Progenitor cell of endocrine pancreas (in vitro differentiated cells): ENCODE results near the gene TAF3. TPM values are rescaled to one million over a fixed set of nuclear protein-coding genes. Genes with fewer than 3 reads are reported as not detected.

ENCODE experiments used
- DNase-seq: peaks from one replicate; pipeline ENCODE4 v3.0.0; 2021; ENCODE audit warnings: low spot score; ENCODE audit not compliant: unreplicated experiment
- H3K27ac Mint-ChIP-seq: 2 replicates; pipeline ENCODE4 v1.8.0; 2021; ENCODE audit warnings: mild to moderate bottlenecking, moderate library complexity, mixed read lengths
- H3K27me3 Mint-ChIP-seq: 2 replicates; pipeline ENCODE4 v1.8.0; 2021; ENCODE audit warnings: mixed read lengths
- H3K36me3 Mint-ChIP-seq: 2 replicates; pipeline ENCODE4 v1.8.0; 2022; ENCODE audit warnings: mixed read lengths; ENCODE audit not compliant: insufficient read depth
- H3K4me1 Mint-ChIP-seq: 2 replicates; pipeline ENCODE4 v1.8.0; 2021; ENCODE audit warnings: low read depth, mixed read lengths
- H3K4me3 Mint-ChIP-seq: 2 replicates; pipeline ENCODE4 v1.8.0; 2021; ENCODE audit warnings: low read depth, mild to moderate bottlenecking, moderate library complexity, mixed read lengths
- H3K9me3 Mint-ChIP-seq: 2 replicates; pipeline ENCODE4 v1.8.0; 2021; ENCODE audit warnings: low read depth, mixed read lengths
- total RNA-seq: library from RNA; stranded (reverse); gene quantifications from 2 replicates; pipeline ENCODE4 v1.2.1, GENCODE V29; 2021
- TF ChIP-seq, protein P1 (sequence below): fragments of 200-600 bp; sonication (generic); IDR thresholded peaks from one replicate; pipeline ENCODE4 v1.5.0; 2021; ENCODE audit warnings: antibody characterized with exemption, mild to moderate bottlenecking; ENCODE audit not compliant: unreplicated experiment

Gene TAF3
- total RNA-seq, 1 donor from 2014 or later = 9.4 TPM

DNA sequence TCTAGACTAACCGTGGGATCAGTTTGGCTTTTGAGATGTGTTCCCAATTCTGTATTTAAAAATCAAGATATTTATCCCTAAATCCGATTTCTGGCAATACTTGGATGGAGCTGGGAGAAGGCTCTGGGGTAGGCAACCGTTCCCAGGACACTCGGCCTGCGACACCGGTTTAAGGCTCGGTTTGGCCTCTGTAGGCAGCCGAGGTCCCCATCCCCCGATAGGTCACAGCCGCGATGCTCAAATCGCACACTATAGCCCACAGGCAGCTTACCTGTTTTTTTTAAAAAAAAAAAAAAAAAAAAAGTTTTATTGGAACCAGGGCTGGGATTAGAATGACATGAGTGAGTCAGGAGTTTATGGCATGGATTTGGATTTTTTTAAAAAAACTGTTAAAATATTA, 729 bp upstream of the TAF3 start:
- peaks cover 20% of the 10 kb centered on the region for H3K4me1 Mint-ChIP-seq
- peak overlapping the region; percentile 91 for H3K4me3 Mint-ChIP-seq
- TF ChIP-seq, protein P1, sequence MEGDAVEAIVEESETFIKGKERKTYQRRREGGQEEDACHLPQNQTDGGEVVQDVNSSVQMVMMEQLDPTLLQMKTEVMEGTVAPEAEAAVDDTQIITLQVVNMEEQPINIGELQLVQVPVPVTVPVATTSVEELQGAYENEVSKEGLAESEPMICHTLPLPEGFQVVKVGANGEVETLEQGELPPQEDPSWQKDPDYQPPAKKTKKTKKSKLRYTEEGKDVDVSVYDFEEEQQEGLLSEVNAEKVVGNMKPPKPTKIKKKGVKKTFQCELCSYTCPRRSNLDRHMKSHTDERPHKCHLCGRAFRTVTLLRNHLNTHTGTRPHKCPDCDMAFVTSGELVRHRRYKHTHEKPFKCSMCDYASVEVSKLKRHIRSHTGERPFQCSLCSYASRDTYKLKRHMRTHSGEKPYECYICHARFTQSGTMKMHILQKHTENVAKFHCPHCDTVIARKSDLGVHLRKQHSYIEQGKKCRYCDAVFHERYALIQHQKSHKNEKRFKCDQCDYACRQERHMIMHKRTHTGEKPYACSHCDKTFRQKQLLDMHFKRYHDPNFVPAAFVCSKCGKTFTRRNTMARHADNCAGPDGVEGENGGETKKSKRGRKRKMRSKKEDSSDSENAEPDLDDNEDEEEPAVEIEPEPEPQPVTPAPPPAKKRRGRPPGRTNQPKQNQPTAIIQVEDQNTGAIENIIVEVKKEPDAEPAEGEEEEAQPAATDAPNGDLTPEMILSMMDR = no peak
- H3K36me3 Mint-ChIP-seq = no peaks in the 10 kb centered on the region
- no peaks in the 10 kb centered on the region for H3K27me3 Mint-ChIP-seq
- no peaks in the 10 kb centered on the region for H3K9me3 Mint-ChIP-seq
- peak overlapping the region; percentile 95 for H3K27ac Mint-ChIP-seq
- DNase-seq = no peak

GRCh38 chr10:7817984-7818294, 366 bp upstream of the TAF3 start:
- no peaks in the 10 kb centered on the region for H3K27me3 Mint-ChIP-seq
- peak overlapping the region; percentile 95 for H3K27ac Mint-ChIP-seq
- H3K9me3 Mint-ChIP-seq = no peaks in the 10 kb centered on the region
- H3K4me1 Mint-ChIP-seq = peaks cover 20% of the 10 kb centered on the region
- TF ChIP-seq, protein P1 = no peak
- no peaks in the 10 kb centered on the region for H3K36me3 Mint-ChIP-seq
- no peak for DNase-seq
- peak overlapping the region; percentile 91 for H3K4me3 Mint-ChIP-seq

GRCh38 chr10:7819121-7819460, 786 bp downstream of the TAF3 start:
- Mint-ChIP-seq H3K27me3 (no peaks in the 10 kb centered on the region), H3K27ac (peak overlapping the region; percentile 95), H3K4me1 (peaks cover 20% of the 10 kb centered on the region), H3K36me3 (no peaks in the 10 kb centered on the region), H3K4me3 (peak overlapping the region; percentile 91), H3K9me3 (no peaks in the 10 kb centered on the region)
- DNase-seq = no peak
- TF ChIP-seq, protein P1 = peak; percentile 35

- TF ChIP-seq, protein P1 = no peak
- Mint-ChIP-seq H3K9me3 (no peaks in the 10 kb centered on the region), H3K27me3 (no peaks in the 10 kb centered on the region), H3K36me3 (peaks cover 9% of the 10 kb centered on the region), H3K4me1 (peaks cover 11% of the 10 kb centered on the region), H3K27ac (no peak overlapping the region), H3K4me3 (no peak overlapping the region)
- DNase-seq = no peak
Measured at GRCh38 chr10:7824251-7824650, 5.9 kb downstream of the TAF3 start.

- no peak overlapping the region for H3K4me3 Mint-ChIP-seq
- H3K27me3 Mint-ChIP-seq = no peaks in the 10 kb centered on the region
- no peaks in the 10 kb centered on the region for H3K9me3 Mint-ChIP-seq
- TF ChIP-seq, protein P1 = peak; percentile 19
- DNase-seq = no peak
- peaks cover 3% of the 10 kb centered on the region for H3K4me1 Mint-ChIP-seq
- peaks cover 13% of the 10 kb centered on the region for H3K36me3 Mint-ChIP-seq
- H3K27ac Mint-ChIP-seq = peak overlapping the region; percentile 88
Measured at GRCh38 chr10:7826971-7827370, 8.7 kb downstream of the TAF3 start.
